Panc1 (cell line): ENCODE data around the gene SERPINB13. TPM values are rescaled to one million over a fixed set of nuclear protein-coding genes. Genes with fewer than 3 reads are reported as not detected.

Experiments used
- ATAC-seq: fragments of 200-7000 bp; cut with Tn5 transposase; 2 replicates; pipeline ENCODE4 v1.9.1; 2020; ENCODE audit warnings: mild to moderate bottlenecking, moderate library complexity
- BruUV-seq: library from RNA; stranded (reverse); fragments of 400-500 nt; replicated peaks from 2 replicates; lab custom pipeline; 2021; lab: Mats Ljungman, UMichigan
- CTCF ChIA-PET: fragments of 300-600 bp; sonication (Branson Sonifier 250); formaldehyde crosslinking; loops from one replicate; lab custom pipeline; 2022; ENCODE audit warnings: antibody characterized with exemption; lab: Charles Lee
- POLR2A ChIA-PET: fragments of 300-600 bp; sonication (Branson Sonifier 250); formaldehyde crosslinking; loops from one replicate; lab custom pipeline; 2022; ENCODE audit warnings: antibody characterized with exemption; lab: Charles Lee
- DNase-seq: peaks from one replicate; pipeline ENCODE4 v3.0.0-alpha.2; 2010; ENCODE audit warnings: low read depth, low spot score
- H3K27ac ChIP-seq: 2 replicates; pipeline ENCODE4 v1.5.1; 2011; ENCODE audit warnings: mild to moderate bottlenecking, low read length, inconsistent platforms
- H3K27me3 ChIP-seq: fragments of 200-500 bp; sonication (Bioruptor generic); 2 replicates; pipeline ENCODE4 v1.6.0; 2014; ENCODE audit warnings: low read length, inconsistent platforms; ENCODE audit not compliant: control insufficient read depth, insufficient read depth
- H3K36me3 ChIP-seq: fragments of 200-500 bp; sonication (Bioruptor generic); 2 replicates; pipeline ENCODE4 v1.5.1; 2014; ENCODE audit warnings: inconsistent platforms, mild to moderate bottlenecking, low read length, moderate library complexity; ENCODE audit not compliant: control insufficient read depth, insufficient read depth
- H3K4me1 ChIP-seq: 2 replicates; pipeline ENCODE4 v1.5.1; 2011; ENCODE audit warnings: inconsistent platforms, mild to moderate bottlenecking, low read length, moderate library complexity; ENCODE audit not compliant: control insufficient read depth, insufficient read depth
- H3K4me3 ChIP-seq, 2 experiments: 2 replicates each; pipeline ENCODE4 v1.5.1; 2011 to 2012; ENCODE audit warnings: low read depth in 2 of 2, low read length in 2 of 2, mild to moderate bottlenecking in 2 of 2, inconsistent platforms in 1 of 2, moderate library complexity in 1 of 2
- H3K9me3 ChIP-seq: fragments of 200-500 bp; sonication (Bioruptor generic); 2 replicates; pipeline ENCODE4 v1.5.1; 2014; ENCODE audit warnings: low read depth, mild to moderate bottlenecking, inconsistent platforms, low read length, moderate library complexity; ENCODE audit not compliant: control insufficient read depth, insufficient read depth
- POLR2AphosphoS5 ChIP-seq: IDR thresholded peaks from 2 replicates; pipeline ENCODE4 v1.6.1; 2012; ENCODE audit warnings: mild to moderate bottlenecking, low read depth, low read length, moderate library complexity
- SIN3A ChIP-seq: IDR thresholded peaks from 2 replicates; pipeline ENCODE4 v1.6.1; 2012; ENCODE audit warnings: low read depth, mild to moderate bottlenecking, low read length, moderate library complexity, borderline replicate concordance; ENCODE audit not compliant: insufficient read depth
- TCF7L2 ChIP-seq: IDR thresholded peaks from 2 replicates; pipeline ENCODE4 v1.6.1; 2011; ENCODE audit warnings: mild to moderate bottlenecking, low read depth, low read length, inconsistent platforms
- in situ Hi-C: cut with HindIII; loops from 2 replicates; pipeline ENCODE4 v1.10.0; 2016; ENCODE audit warnings: low sequenced_read_pairs, low pct_unique_long_range_greater_than_20kb
- intact Hi-C: fragments of 100-400 bp; cut with micrococcal nuclease; formaldehyde crosslinking; loops from one replicate; pipeline ENCODE4 v1.10.0; 2022; ENCODE audit not compliant: unreplicated experiment
- total RNA-seq: library from RNA; stranded (reverse); gene quantifications from one replicate; pipeline ENCODE4 v1.2.1, GENCODE V29; 2021; ENCODE audit not compliant: unreplicated experiment
- TF ChIP-seq, protein P1 (sequence below): fragments of 450-650 bp; IDR thresholded peaks from 2 replicates; pipeline ENCODE4 v1.5.1; 2017; ENCODE audit warnings: mild to moderate bottlenecking
- TF ChIP-seq, protein P2 (sequence below), 2 experiments: IDR thresholded peaks; 2 replicates each; pipeline ENCODE4 v1.6.1; 2011 to 2012; ENCODE audit warnings: low read depth in 2 of 2, control low read depth in 1 of 2, low read length in 1 of 2, mild to moderate bottlenecking in 1 of 2, moderate library complexity in 1 of 2; ENCODE audit not compliant: insufficient read depth in 1 of 2

SERPINB13 gene
- total RNA-seq, 1 experiment from 2014 or later: not detected

GRCh38 chr18:63542069-63542468, 45.1 kb upstream of the SERPINB13 start, which contains the start of gene SERPINB12:
Gene SERPINB12, plus strand, starts transcription at chr18:63542369. Its CDS starts 13,791 bp downstream, at chr18:63556160.
- H3K36me3 ChIP-seq: no peaks in the 10 kb centered on the region
- ChIA-PET CTCF (no interaction called here), POLR2A (no interaction called here)
- H3K9me3 ChIP-seq: no peaks in the 10 kb centered on the region
- no peaks in the 10 kb centered on the region for H3K4me1 ChIP-seq
- in situ Hi-C loops: no loop called here
- intact Hi-C loops: no loop called here
- BruUV-seq: no TSS peak
- H3K27ac ChIP-seq: no peak within 1 kb of the TSS
- ATAC-seq (no peak), DNase-seq (no peak)
- TF ChIP-seq, protein P1, sequence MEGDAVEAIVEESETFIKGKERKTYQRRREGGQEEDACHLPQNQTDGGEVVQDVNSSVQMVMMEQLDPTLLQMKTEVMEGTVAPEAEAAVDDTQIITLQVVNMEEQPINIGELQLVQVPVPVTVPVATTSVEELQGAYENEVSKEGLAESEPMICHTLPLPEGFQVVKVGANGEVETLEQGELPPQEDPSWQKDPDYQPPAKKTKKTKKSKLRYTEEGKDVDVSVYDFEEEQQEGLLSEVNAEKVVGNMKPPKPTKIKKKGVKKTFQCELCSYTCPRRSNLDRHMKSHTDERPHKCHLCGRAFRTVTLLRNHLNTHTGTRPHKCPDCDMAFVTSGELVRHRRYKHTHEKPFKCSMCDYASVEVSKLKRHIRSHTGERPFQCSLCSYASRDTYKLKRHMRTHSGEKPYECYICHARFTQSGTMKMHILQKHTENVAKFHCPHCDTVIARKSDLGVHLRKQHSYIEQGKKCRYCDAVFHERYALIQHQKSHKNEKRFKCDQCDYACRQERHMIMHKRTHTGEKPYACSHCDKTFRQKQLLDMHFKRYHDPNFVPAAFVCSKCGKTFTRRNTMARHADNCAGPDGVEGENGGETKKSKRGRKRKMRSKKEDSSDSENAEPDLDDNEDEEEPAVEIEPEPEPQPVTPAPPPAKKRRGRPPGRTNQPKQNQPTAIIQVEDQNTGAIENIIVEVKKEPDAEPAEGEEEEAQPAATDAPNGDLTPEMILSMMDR: no peak
- TF ChIP-seq SIN3A: no peak
- TF ChIP-seq POLR2AphosphoS5: no peak
- TF ChIP-seq, protein P2, sequence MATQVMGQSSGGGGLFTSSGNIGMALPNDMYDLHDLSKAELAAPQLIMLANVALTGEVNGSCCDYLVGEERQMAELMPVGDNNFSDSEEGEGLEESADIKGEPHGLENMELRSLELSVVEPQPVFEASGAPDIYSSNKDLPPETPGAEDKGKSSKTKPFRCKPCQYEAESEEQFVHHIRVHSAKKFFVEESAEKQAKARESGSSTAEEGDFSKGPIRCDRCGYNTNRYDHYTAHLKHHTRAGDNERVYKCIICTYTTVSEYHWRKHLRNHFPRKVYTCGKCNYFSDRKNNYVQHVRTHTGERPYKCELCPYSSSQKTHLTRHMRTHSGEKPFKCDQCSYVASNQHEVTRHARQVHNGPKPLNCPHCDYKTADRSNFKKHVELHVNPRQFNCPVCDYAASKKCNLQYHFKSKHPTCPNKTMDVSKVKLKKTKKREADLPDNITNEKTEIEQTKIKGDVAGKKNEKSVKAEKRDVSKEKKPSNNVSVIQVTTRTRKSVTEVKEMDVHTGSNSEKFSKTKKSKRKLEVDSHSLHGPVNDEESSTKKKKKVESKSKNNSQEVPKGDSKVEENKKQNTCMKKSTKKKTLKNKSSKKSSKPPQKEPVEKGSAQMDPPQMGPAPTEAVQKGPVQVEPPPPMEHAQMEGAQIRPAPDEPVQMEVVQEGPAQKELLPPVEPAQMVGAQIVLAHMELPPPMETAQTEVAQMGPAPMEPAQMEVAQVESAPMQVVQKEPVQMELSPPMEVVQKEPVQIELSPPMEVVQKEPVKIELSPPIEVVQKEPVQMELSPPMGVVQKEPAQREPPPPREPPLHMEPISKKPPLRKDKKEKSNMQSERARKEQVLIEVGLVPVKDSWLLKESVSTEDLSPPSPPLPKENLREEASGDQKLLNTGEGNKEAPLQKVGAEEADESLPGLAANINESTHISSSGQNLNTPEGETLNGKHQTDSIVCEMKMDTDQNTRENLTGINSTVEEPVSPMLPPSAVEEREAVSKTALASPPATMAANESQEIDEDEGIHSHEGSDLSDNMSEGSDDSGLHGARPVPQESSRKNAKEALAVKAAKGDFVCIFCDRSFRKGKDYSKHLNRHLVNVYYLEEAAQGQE (IDR thresholded peaks at IDR 0.05; ENCODE audit: insufficient read depth in 1 of 2, low read depth in 2 of 2, low read length in 1 of 2): no peak
- no peak for TF ChIP-seq TCF7L2
- no peak within 1 kb of the TSS for H3K4me3 ChIP-seq
- no peaks in the 10 kb centered on the region for H3K27me3 ChIP-seq

GRCh38 chr18:63544017-63544416, 43.1 kb upstream of the SERPINB13 start:
- ATAC-seq (no peak), DNase-seq (no peak)
- no TSS peak for BruUV-seq
- Histone ChIP-seq H3K4me3 (no peak overlapping the region), H3K27me3 (no peaks in the 10 kb centered on the region), H3K4me1 (no peaks in the 10 kb centered on the region), H3K36me3 (no peaks in the 10 kb centered on the region), H3K9me3 (no peaks in the 10 kb centered on the region), H3K27ac (no peak overlapping the region)
- in situ Hi-C loops: no loop called here
- intact Hi-C loops: no loop called here
- TF ChIP-seq, protein P1: no peak
- no peak for TF ChIP-seq SIN3A
- no peak for TF ChIP-seq TCF7L2
- TF ChIP-seq, protein P2 (IDR thresholded peaks at IDR 0.05; ENCODE audit: insufficient read depth in 1 of 2, low read depth in 2 of 2, low read length in 1 of 2): no peak
- no peak for TF ChIP-seq POLR2AphosphoS5
- ChIA-PET POLR2A (no interaction called here), CTCF (no interaction called here)
